ENCODE results near the gene EXO1.

- TF ChIP-seq CTCF (IDR thresholded peaks at IDR 0.05; ENCODE audit: poor library complexity) = no peak
- TF ChIP-seq EZH2 (IDR thresholded peaks at IDR 0.05; ENCODE audit: borderline replicate concordance) = no peak
- TF ChIP-seq EZH2phosphoT487 (IDR thresholded peaks at IDR 0.05; ENCODE audit: low read depth, severe bottlenecking, unreplicated experiment) = no peak
Measured at GRCh38 chr1:241849345-241849695, 1.3 kb downstream of the EXO1 start.
